Measurements from ENCODE around the gene LRP2BP.
"Not testable (repeated sequence)": the region's sequence is repeated elsewhere in the genome, so short reads cannot be mapped to it uniquely, and the experiment has no call there.

The LRP2BP gene

GRCh38 chr4:185329879-185330510 lies 65.7 kb downstream of the LRP2BP start:
- DNase-seq = not testable (repeated sequence)

DNA sequence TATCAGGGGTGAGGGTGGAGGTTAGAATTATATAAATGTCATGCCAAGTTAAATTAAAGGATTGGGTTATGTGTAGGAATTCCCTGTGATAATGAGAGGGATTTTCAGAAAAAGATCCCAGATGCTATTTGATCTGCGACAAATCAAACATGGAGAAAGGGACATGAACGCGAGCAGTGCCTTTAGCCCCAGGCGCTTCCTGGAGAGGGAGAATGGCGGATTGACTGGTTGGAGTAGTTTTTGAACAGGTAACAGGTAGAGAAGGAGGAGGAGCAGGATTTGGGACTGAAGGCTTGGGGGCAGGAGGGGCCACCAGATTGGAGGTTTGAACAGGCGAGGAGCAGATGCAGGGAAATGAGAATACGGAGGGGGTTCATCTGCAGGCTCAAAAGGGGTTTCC lies 67.1 kb downstream of the LRP2BP start:
- no peak for DNase-seq

DNA sequence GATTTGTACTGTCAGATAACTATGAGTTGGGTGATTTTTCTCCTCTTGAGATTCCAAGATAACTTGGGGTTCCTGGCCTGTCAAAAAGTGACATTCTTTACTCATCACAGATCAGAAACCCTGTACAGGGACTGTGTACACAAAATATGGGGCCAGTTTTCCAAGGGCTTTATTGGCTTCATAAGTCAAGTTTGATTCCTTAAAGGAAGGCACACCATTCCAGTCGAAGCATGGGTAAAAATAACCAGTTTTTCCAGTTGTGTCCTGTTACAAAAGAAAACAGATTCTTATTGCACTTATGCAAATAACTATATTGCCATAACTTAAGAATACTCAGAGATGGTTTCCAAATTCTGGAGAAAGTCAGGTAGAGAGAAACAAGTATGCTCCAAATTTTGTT lies 70.0 kb downstream of the LRP2BP start:
- not testable (repeated sequence) for DNase-seq

GRCh38 chr4:185324361-185324760 lies 71.4 kb downstream of the LRP2BP start:
- not testable (repeated sequence) for DNase-seq

DNA sequence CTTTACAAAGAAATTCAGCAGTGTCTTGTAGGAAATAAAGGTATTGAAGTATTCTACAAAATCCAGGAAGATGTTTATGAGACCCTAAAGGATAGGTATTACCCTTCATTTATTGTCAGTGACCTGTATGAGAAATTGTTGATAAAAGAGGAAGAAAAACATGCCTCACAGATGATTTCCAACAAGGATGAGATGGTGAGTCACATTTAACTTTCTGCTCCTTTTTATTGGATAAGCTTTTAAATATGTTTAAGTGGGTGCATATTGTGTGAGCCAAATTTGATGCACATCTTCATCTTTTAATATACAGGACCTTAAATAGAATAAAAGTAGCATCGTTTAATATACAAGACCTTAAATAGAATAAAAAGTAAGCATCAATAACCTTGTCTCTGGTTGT lies 72.1 kb downstream of the LRP2BP start:
- DNase-seq = no peak

- DNase-seq = no peak
These were observed 72.9 kb downstream of the LRP2BP start for GRCh38 chr4:185322803-185323202.

- peak in 1 of 56 donors; percentile 1 for DNase-seq
These were observed 77.0 kb downstream of the LRP2BP start for GRCh38 chr4:185318679-185319078.

DNA sequence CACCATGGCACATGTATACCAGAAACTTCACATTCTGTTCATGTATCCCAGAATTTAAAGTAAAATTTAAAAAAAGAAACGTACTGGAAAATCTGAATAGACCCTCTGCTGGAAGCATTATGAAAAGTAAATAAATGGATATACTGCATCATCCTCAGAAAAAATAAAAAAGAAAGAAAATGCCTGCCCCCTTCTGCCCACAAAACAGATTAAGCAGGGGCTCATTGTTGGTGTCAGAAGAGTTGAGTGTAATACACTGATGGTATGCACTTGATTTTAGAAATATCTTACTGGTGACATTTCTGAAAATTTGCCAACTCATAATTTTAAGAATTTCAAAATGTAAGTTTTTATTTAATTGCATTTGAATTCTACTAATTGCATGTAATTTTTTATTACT lies 77.8 kb downstream of the LRP2BP start:
- DNase-seq = no peak

DNA sequence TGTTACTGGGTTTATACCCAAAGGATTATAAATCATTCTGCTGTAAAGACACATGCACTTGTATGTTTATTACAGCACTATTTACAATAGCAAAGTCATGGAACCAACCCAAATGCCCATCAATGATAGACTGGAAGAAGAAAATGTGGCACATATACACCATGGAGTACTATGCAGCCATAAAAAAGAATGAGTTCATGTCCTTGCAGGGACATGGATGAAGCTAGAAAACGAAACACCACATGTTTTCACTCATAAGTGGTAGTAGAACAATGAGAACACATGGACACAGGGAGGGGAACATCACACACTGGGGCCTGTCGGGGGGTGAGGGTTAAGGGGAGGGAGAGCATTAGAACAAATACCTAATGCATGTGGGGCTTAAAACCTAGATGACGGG lies 78.3 kb downstream of the LRP2BP start:
- DNase-seq = not testable (repeated sequence)
